HG03460 (cell line): ENCODE results near the gene TOP3A.
"Not testable (repeated sequence)": the region's sequence is repeated elsewhere in the genome, so short reads cannot be mapped to it uniquely, and the experiment has no call there.

Source experiments
- ATAC-seq: cut with Tn5 transposase; IDR thresholded peaks from one replicate; pipeline ENCODE4 v1.9.1; 2021; ENCODE audit not compliant: unreplicated experiment

Gene TOP3A

GRCh38 chr17:18324140-18325050 is 9.6 kb upstream of the TOP3A start:
- ATAC-seq = no peak

DNA sequence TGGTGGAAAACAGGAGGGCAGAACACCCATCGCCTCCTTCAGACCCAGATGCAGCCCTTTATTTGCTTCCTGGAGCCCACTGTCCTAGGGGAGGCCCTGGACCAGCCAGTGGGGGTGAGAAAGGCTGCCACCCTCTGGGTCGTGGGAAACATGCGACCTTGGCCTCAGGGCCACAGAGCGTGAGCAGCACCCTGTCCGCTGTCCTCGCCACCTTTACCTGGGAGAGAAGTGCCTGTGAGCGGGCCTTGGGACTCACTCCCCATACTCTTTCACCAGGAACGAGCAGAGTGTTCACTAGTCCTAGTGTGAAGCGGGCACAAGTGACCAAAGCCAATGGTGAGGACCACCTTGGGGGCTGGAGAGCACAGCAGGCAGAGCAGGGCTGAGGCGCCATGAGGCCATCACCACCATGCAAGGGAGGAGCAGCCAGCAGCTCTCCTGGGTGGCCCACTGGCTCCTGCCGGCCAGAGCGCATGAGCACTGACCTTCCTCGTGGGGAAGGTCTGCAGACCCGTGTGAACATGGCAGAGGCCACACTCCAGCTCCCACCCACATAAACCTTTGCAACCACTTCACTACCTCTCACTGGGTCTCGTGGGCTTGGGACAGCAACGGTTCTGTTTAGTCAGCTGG is 8.8 kb upstream of the TOP3A start:
- no peak for ATAC-seq

GRCh38 chr17:18323007-18323406 is 8.2 kb upstream of the TOP3A start:
- ATAC-seq = no peak

DNA sequence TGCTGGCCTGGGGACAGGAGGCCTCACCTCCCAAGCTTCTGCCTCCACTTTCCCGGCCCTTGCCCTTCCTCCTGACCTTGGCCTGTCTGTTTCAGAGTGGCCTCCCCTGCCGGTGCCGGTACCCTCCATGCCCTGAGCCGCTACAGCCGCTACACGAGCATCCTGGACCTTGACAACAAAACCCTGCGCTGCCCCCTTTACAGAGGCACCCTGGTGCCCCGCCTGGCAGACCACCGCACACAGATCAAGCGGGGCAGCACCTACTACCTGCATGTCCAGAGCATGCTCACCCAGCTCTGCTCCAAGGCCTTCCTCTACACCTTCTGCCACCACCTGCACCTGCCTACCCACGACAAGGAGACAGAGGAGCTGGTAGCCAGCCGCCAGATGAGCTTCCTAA is 7.7 kb upstream of the TOP3A start:
- no peak for ATAC-seq

GRCh38 chr17:18321309-18321708 is 6.5 kb upstream of the TOP3A start:
- ATAC-seq = no peak

- ATAC-seq = no peak
Observed at GRCh38 chr17:18320301-18320700, 5.5 kb upstream of the TOP3A start.

- ATAC-seq = no peak
Observed at GRCh38 chr17:18319604-18320256, 4.9 kb upstream of the TOP3A start.

- no peak for ATAC-seq
Observed at GRCh38 chr17:18318771-18319450, 4.1 kb upstream of the TOP3A start.

DNA sequence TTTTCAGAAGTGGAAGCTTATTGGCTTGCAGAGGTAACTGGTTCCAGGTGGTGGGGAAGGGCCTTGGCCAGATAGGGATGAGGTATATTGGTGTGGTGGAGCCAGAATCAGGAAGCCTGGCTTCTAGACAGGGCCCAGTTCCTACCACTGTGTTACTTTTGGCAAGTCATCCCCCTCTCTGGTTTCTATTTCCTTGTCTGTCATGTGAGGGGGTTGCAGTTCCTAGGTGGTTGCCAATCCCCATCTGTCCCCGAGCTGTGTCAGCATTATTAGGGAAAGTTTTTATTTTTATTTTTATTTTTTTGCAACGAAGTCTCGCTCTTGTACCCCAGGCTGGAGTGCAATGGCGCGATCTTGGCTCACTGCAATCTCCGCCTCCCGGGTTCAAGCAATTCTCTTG is 3.3 kb upstream of the TOP3A start:
- no peak for ATAC-seq

- ATAC-seq = no peak
Observed at GRCh38 chr17:18315961-18316360, 1.2 kb upstream of the TOP3A start.

DNA sequence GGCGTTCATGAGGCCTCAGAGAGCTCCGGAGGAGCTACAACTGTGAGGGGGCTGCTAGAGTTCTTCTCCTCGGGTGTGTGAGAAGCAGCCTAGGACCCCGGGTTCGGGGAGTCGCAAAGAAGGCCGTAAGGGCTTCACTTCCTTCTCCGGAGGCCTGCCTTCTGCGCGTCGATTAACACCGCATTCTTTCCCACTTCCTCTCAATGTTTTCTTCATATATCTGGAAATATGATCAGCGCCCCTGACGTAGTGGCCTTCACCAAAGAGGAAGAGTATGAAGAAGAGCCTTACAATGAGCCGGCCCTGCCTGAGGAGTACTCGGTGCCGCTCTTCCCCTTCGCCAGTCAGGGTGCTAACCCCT is 748 bp upstream of the TOP3A start:
- no peak for ATAC-seq

DNA sequence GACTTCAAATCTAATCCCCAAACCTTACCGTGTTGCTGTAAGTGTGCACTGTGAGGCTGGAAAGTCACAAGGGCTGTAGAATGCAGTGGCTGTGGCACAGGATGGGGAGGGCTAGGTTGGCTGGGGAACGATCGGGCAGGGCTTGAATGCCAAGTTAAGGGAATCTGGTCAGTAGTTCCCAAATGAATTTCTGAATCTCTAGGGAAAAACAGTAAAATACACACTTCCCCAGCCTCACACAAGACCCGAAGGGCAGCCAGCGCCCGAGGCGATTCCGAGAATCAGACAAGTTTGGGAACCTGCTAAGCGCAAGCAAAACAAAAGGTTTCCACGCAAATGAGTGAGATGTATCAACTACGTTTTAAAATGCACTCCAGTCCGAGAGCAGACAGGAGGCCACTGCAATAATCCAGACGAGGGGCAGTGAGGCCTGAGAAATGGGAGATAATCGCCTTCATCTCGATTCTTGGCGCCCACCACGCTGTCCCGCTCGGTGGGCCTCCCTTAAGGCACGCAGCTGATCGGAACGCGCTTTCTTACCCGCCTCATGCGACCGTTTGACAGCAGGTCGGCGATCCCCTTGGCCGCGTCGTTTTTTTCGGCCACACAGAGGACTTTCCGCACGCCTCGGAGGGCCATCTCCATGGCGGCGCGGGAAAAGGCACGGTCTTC is 599 bp downstream of the TOP3A start:
- no peak for ATAC-seq

DNA sequence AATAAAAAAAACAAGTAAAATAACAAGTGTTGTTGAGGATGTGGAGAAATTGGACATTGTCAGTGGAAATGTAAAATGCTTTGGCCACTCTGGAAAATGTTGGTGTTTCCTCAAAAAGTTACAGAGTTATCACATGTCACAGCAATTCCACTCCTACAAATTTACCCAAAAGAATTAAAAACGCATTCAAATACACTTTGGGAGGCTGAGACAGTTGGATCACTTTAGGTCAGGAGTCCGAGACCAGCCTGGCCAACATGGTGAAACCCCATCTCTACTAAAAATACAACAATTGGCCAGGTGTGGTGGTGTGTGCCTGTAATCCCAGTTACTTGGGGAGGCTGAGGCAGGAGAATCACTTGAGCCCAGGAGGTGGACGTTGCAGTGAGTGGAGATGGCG is 5.6 kb downstream of the TOP3A start:
- ATAC-seq = no peak

- ATAC-seq = not testable (repeated sequence)
Observed at GRCh38 chr17:18303206-18303605, 11.6 kb downstream of the TOP3A start.

- no peak for ATAC-seq
Observed at GRCh38 chr17:18300725-18301480, 13.9 kb downstream of the TOP3A start.

DNA sequence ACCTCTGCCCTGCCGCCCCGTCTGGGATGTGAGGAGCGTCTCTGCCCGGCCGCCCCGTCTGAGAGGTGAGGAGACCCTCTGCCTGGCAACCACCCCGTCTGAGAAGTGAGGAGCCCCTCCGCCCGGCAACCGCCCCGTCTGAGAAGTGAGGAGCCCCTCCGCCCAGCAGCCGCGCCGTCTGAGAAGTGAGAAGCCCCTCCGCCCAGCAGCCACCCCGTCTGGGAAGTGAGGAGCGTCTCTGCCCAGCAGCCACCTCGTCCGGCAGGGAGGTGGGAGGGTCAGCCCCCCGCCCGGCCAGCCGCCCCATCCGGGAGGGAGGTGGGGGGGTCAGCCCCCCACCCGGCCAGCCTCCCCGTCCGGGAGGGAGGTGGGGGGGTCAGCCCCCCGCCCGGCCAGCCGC is 16.7 kb downstream of the TOP3A start:
- ATAC-seq = not testable (repeated sequence)

GRCh38 chr17:18291718-18292540 is 22.9 kb downstream of the TOP3A start:
- no peak for ATAC-seq

DNA sequence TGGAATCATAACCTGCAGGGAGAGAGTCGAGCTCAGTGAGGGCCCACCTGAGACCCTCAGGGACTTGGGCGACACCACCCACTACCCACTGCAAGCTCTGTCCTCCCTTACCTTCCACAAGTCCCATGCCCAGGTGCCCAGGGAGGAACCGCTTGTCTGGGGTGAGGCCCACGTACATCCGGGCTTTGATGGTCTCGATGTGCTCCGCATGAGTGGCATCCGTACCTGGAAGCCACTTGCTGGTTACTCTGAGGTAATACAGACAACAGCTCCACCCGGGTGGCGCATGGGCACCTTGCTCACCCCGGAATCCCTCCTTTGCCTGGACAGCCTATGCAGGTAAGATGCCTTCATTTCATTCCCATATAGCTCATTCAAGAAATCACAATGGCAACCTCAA is 29.5 kb downstream of the TOP3A start:
- ATAC-seq = no peak

- ATAC-seq = no peak
Observed at GRCh38 chr17:18281788-18282187, 33.0 kb downstream of the TOP3A start.
